Measurements from ENCODE around the gene NLRP9.

Gene NLRP9

DNA sequence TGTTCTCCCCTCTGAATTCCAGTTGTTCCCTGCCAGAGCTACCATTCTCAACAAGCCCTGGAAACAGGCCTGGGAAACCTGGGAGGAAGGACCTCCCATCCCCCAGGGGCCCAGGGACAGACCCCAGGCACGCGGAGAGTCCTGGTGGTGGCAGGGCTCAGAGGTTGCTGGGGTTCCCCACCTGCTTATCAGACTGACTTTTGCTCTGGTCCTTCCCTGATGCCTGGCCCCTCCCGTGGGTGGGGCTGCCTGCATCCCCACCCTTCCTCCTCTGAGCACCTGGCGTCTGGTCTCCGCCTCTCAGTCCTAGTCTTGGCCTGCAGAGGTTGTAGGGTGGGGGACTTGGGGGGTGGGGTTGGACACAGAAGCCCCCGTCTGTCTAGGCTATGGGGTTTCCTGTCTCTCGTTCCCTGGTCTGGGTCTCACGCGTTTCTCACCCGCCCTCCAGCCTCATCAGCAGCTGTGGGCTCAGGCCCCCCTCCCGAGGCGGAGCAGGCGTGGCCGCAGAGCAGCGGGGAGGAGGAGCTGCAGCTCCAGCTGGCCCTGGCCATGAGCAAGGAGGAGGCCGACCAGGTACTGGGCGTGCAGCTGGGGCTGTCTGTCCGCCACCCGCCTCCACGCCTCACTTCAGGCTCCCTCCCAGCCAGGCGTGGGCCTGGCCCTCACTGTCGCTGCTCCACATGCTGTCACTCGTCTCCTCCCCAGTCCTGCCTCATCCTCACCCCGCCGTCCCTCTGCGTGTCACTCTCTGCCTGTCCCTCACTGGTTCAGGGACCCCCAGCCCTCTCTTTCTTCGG, 49.6 kb downstream of the NLRP9 start:
- H3K27me3 ChIP-seq (ENCODE audit: insufficient read depth, poor library complexity, severe bottlenecking): no peaks in the 10 kb centered on the region
- no peak overlapping the region for H3K4me3 ChIP-seq (replicated peaks; ENCODE audit: insufficient read depth, low read length)
- DNase-seq (ENCODE audit: low read depth in 1 of 2, low spot score in 1 of 2): no peak
- no peak for TF ChIP-seq SPI1 (IDR thresholded peaks at IDR 0.05; ENCODE audit: borderline replicate concordance, low read depth)
- TF ChIP-seq CTCF (IDR thresholded peaks at IDR 0.05; ENCODE audit: insufficient read depth, low read length): no peak
- no peak for TF ChIP-seq POLR2AphosphoS5 (IDR thresholded peaks at IDR 0.05; ENCODE audit: low read depth)
- TF ChIP-seq REST (IDR thresholded peaks at IDR 0.05; ENCODE audit: insufficient replicate concordance, low read depth): no peak
- no peak for TF ChIP-seq GABPA (IDR thresholded peaks at IDR 0.05; ENCODE audit: low read depth)
- no peak overlapping the region for H3K27ac ChIP-seq (replicated peaks)

GRCh38 chr19:55687281-55688201, 50.7 kb downstream of the NLRP9 start:
- H3K27ac ChIP-seq (replicated peaks): no peak overlapping the region
- TF ChIP-seq POLR2AphosphoS5 (IDR thresholded peaks at IDR 0.05; ENCODE audit: low read depth): no peak
- TF ChIP-seq SPI1 (IDR thresholded peaks at IDR 0.05; ENCODE audit: borderline replicate concordance, low read depth): no peak
- no peak for TF ChIP-seq GABPA (IDR thresholded peaks at IDR 0.05; ENCODE audit: low read depth)
- no peak for TF ChIP-seq REST (IDR thresholded peaks at IDR 0.05; ENCODE audit: insufficient replicate concordance, low read depth)
- no peak for TF ChIP-seq CTCF (IDR thresholded peaks at IDR 0.05; ENCODE audit: insufficient read depth, low read length)
- no peak for DNase-seq (ENCODE audit: low read depth in 1 of 2, low spot score in 1 of 2)
- no peak overlapping the region for H3K4me3 ChIP-seq (replicated peaks; ENCODE audit: insufficient read depth, low read length)
- H3K27me3 ChIP-seq (ENCODE audit: insufficient read depth, poor library complexity, severe bottlenecking): no peaks in the 10 kb centered on the region

DNA sequence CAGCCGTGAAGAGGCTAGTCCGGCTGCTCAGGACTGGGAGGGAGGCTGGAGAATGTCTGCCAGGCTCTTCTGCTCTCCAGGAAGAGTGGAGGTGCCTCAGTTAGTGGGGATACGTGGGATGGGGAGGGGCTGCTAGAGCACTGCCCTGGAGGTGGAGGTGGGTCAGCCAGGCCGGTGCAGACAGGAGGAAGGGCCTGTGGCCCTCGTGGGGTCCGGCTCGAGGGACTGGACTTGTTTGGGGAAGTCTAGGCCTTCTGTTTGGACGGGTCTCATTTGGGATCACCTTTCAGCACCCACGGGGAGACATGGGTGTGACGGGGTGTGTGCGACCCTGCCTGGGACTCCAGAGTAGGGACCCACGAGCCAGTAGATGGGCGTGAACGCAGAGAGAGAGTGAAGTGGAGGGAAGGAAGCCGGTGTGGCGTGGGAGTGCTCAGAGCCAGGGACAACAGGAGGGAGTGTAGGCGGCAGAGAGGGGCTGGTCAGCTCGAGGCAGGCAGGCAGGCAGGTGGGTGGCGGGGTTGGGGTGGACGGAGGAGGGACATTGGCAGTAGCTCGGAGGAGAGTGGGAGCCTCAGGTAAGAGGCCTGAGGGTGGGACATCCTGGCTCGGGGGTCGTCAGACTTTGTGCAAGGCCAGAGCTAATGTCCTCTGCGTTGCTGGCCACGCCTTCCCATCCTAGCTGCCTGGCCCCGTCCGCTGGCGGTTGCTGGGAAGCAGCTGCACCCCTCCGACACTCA, 51.7 kb downstream of the NLRP9 start:
- no peaks in the 10 kb centered on the region for H3K27me3 ChIP-seq (ENCODE audit: insufficient read depth, poor library complexity, severe bottlenecking)
- no peak for DNase-seq (ENCODE audit: low read depth in 1 of 2, low spot score in 1 of 2)
- H3K27ac ChIP-seq (replicated peaks): no peak overlapping the region
- H3K4me3 ChIP-seq (replicated peaks; ENCODE audit: insufficient read depth, low read length): no peak overlapping the region
- no peak for TF ChIP-seq CTCF (IDR thresholded peaks at IDR 0.05; ENCODE audit: insufficient read depth, low read length)
- TF ChIP-seq SPI1 (IDR thresholded peaks at IDR 0.05; ENCODE audit: borderline replicate concordance, low read depth): no peak
- no peak for TF ChIP-seq POLR2AphosphoS5 (IDR thresholded peaks at IDR 0.05; ENCODE audit: low read depth)
- no peak for TF ChIP-seq REST (IDR thresholded peaks at IDR 0.05; ENCODE audit: insufficient replicate concordance, low read depth)
- TF ChIP-seq GABPA (IDR thresholded peaks at IDR 0.05; ENCODE audit: low read depth): no peak

Measured in HL-60 (cell line).